Esophagus muscularis mucosa (tissue), 4 donors: ENCODE results near the gene AFF3. TPM values are rescaled to one million over a fixed set of nuclear protein-coding genes. Genes with fewer than 3 reads are reported as not detected.

Experiments used
- DNase-seq: peaks from one replicate; pipeline ENCODE4 v3.0.0-alpha.2; 2017; ENCODE audit errors: extremely low spot score
- H3K27ac ChIP-seq, 4 donors: fragments of 200-600 bp; sonication (generic); replicated peaks in 1 of 4; 1 replicate in 3 of 4; 2 replicates in 1 of 4; pipeline ENCODE4 v1.5.1; 2016 to 2019; ENCODE audit warnings: mild to moderate bottlenecking in 1 of 4
- H3K27me3 ChIP-seq, 4 donors: fragments of 200-600 bp; sonication (generic); one replicate each; pipeline versions ENCODE4 v1.5.1 to v1.6.0; 2016 to 2019
- H3K36me3 ChIP-seq, 4 donors: fragments of 200-600 bp; sonication (generic); one replicate each; pipeline ENCODE4 v1.5.1; 2016 to 2019
- H3K4me1 ChIP-seq, 4 donors: fragments of 200-600 bp; sonication (generic); one replicate each; pipeline ENCODE4 v1.5.1; 2016 to 2019
- H3K4me3 ChIP-seq, 4 donors: fragments of 200-600 bp; sonication (generic); 1 replicate in 2 of 4; 2 replicates in 2 of 4; pipeline ENCODE4 v1.5.1; 2016 to 2019; ENCODE audit warnings: mild to moderate bottlenecking in 4 of 4, moderate library complexity in 1 of 4
- H3K9me3 ChIP-seq, 4 donors: fragments of 200-600 bp; sonication (generic); 1 replicate in 3 of 4; 2 replicates in 1 of 4; pipeline ENCODE4 v1.5.1; 2016 to 2019
- EP300 ChIP-seq: sonication (generic); formaldehyde crosslinking; IDR thresholded peaks from one replicate; pipeline ENCODE4 v1.6.1; 2017; ENCODE audit warnings: antibody characterized with exemption
- POLR2A ChIP-seq: fragments of 450-650 bp; IDR thresholded peaks from one replicate; pipeline ENCODE4 v1.6.1; 2017; ENCODE audit warnings: antibody characterized with exemption, moderate library complexity, mild to moderate bottlenecking, low read depth
- POLR2AphosphoS5 ChIP-seq, 2 donors: sonication (generic); formaldehyde crosslinking; IDR thresholded peaks; one replicate each; pipeline ENCODE4 v1.6.1; 2017; ENCODE audit warnings: antibody characterized with exemption in 2 of 2
- WGBS: methylation state at CpG from one replicate; pipeline ENCODE4 v1.1.5; 2018; 5-methylcytosine and 5-hydroxymethylcytosine counted together
- intact Hi-C: fragments of 100-400 bp; cut with DNase I; formaldehyde crosslinking; loops from one replicate; pipeline ENCODE4 v1.15.1; 2023
- total RNA-seq, 4 donors: library from RNA; depleted of rRNA; stranded (reverse); fragments of >200 nt; gene quantifications; one replicate each; pipeline versions ENCODE4 v1.1.0 to v1.2.1, GENCODE V29; 2016
- TF ChIP-seq, protein P1 (sequence below), 3 experiments: fragments of 200-600 bp in 2 of 3; fragments of 450-650 bp in 1 of 3; sonication (generic) in 2 of 3; IDR thresholded peaks; one replicate each; pipeline ENCODE4 v1.5.1; 2017 to 2019; ENCODE audit warnings: antibody characterized with exemption in 3 of 3, mild to moderate bottlenecking in 2 of 3, moderate library complexity in 1 of 3

AFF3 gene, protein sequence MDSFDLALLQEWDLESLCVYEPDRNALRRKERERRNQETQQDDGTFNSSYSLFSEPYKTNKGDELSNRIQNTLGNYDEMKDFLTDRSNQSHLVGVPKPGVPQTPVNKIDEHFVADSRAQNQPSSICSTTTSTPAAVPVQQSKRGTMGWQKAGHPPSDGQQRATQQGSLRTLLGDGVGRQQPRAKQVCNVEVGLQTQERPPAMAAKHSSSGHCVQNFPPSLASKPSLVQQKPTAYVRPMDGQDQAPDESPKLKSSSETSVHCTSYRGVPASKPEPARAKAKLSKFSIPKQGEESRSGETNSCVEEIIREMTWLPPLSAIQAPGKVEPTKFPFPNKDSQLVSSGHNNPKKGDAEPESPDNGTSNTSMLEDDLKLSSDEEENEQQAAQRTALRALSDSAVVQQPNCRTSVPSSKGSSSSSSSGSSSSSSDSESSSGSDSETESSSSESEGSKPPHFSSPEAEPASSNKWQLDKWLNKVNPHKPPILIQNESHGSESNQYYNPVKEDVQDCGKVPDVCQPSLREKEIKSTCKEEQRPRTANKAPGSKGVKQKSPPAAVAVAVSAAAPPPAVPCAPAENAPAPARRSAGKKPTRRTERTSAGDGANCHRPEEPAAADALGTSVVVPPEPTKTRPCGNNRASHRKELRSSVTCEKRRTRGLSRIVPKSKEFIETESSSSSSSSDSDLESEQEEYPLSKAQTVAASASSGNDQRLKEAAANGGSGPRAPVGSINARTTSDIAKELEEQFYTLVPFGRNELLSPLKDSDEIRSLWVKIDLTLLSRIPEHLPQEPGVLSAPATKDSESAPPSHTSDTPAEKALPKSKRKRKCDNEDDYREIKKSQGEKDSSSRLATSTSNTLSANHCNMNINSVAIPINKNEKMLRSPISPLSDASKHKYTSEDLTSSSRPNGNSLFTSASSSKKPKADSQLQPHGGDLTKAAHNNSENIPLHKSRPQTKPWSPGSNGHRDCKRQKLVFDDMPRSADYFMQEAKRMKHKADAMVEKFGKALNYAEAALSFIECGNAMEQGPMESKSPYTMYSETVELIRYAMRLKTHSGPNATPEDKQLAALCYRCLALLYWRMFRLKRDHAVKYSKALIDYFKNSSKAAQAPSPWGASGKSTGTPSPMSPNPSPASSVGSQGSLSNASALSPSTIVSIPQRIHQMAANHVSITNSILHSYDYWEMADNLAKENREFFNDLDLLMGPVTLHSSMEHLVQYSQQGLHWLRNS (N-terminal part only)
- total RNA-seq = 10 to 100 TPM; 36.4 to 99.5 (median 56.9) TPM

DNA sequence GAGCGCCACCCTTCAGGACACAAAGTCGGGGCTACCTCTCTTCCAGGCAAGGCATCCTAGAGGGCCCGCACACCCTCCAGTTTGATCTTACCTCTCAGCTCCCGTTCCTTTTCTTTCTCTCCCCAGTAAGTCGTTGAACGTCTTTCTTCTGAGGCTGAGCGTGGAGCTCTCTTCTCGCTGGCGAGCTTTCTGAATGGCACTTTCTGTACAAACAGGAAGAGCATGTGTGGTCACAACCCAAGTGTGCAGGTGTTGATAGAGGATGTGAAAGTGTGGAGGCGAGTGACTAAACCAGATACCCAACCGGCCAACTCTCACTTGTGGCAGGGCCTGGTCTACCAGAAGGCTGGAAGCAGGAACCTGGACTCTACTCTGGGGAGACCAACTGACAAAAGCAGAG is at the start of gene AFF3:
Gene AFF3 (minus strand): TSS at position 198 of the 400 bp plus-strand sequence. CDS start 38,136 bp downstream, outside the sequence.
- DNase-seq = no peak
- no peak for TF ChIP-seq POLR2A
- TF ChIP-seq, protein P1, sequence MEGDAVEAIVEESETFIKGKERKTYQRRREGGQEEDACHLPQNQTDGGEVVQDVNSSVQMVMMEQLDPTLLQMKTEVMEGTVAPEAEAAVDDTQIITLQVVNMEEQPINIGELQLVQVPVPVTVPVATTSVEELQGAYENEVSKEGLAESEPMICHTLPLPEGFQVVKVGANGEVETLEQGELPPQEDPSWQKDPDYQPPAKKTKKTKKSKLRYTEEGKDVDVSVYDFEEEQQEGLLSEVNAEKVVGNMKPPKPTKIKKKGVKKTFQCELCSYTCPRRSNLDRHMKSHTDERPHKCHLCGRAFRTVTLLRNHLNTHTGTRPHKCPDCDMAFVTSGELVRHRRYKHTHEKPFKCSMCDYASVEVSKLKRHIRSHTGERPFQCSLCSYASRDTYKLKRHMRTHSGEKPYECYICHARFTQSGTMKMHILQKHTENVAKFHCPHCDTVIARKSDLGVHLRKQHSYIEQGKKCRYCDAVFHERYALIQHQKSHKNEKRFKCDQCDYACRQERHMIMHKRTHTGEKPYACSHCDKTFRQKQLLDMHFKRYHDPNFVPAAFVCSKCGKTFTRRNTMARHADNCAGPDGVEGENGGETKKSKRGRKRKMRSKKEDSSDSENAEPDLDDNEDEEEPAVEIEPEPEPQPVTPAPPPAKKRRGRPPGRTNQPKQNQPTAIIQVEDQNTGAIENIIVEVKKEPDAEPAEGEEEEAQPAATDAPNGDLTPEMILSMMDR (IDR thresholded peaks at IDR 0.05) = no peak
- no peak for TF ChIP-seq POLR2AphosphoS5 (IDR thresholded peaks at IDR 0.05)
- TF ChIP-seq EP300 = no peak
- no peaks in the 10 kb centered on the region for H3K27me3 ChIP-seq
- intact Hi-C loops = no loop called here
- no peaks in the 10 kb centered on the region for H3K36me3 ChIP-seq
- WGBS = 92% methylated on average over 11 of the region's 11 CpGs
- no peak within 1 kb of the TSS for H3K27ac ChIP-seq
- no peaks in the 10 kb centered on the region for H3K4me1 ChIP-seq
- H3K9me3 ChIP-seq = no peaks in the 10 kb centered on the region
- H3K4me3 ChIP-seq = no peak within 1 kb of the TSS

DNA sequence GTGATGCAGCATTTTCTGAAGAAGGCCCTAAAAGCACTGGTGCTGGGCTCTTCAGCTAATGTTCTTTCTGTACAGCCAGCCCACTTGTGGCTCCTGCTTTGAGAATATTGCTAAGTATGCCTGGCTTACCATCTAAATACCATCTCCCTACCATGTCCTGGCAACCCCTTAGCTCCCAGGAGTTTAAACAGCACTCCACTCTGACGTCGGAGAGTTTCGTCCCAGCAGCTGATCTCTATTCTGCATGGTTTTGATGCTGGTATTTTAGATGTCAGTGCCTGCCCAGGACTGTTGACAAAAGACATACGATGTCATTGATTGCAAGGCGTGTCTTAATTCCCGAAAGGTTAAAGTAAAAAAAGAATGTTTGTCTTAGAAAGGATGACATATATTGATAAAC is 47.0 kb upstream of the AFF3 start:
- Histone ChIP-seq H3K4me1 (peaks cover 7 to 22% (median 17%) of the 10 kb centered on the region in 4 donors), H3K9me3 (no peaks in the 10 kb centered on the region), H3K4me3 (no peak overlapping the region), H3K36me3 (no peaks in the 10 kb centered on the region), H3K27ac (no peak overlapping the region), H3K27me3 (no peaks in the 10 kb centered on the region)
- no peak for DNase-seq
- no peak for TF ChIP-seq POLR2A
- no peak for TF ChIP-seq EP300
- no peak for TF ChIP-seq POLR2AphosphoS5 (IDR thresholded peaks at IDR 0.05)
- TF ChIP-seq, protein P1 (IDR thresholded peaks at IDR 0.05) = no peak
- intact Hi-C loops = no loop called here
- WGBS = 89% methylated on average over 6 of the region's 6 CpGs

DNA sequence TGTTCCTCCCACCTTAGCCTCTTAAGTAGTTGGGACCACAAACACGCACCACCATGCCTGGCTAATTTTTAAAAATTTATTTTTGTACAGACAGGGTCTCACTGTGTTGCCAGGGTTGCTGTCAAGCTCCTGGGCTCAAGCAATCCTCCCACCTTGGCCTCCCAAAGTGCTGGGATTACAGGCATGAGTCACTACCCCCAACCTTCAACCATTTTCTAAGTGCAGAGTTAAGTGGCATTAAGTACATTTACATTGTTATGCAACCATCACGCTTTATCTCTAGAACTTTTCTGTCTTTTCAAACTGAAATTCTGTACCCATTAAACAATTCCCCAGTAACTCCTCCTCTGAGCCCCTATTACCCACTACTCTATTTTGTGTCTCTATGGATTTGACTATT is 45.9 kb upstream of the AFF3 start:
- no peak overlapping the region for H3K27ac ChIP-seq

DNA sequence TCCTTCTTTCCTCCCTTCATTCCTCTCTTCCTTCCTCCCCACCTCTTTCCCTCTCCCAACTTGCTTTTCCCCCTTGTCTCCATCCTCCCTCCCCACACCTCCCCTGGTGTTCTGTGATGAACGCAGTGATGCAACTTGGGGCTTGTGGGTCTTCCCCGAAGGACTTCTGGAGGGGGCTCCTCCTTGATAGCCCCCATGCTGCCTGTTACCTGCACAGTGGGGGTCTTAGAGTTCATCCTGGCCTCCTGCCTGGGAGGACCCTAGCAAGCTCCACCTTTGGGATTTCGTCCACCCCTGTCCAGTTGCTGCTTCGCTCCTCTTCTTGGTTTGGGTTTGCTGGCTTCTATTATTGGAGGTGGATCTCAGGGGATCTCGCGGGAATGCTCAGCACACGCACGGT is 43.7 kb upstream of the AFF3 start:
- no peak overlapping the region for H3K27ac ChIP-seq
- WGBS = 86% methylated on average over 8 of the region's 8 CpGs
- H3K4me3 ChIP-seq = no peak overlapping the region
- no peaks in the 10 kb centered on the region for H3K9me3 ChIP-seq
- TF ChIP-seq EP300 (no peak), POLR2AphosphoS5 (IDR thresholded peaks at IDR 0.05) (no peak)
- TF ChIP-seq, protein P1 (IDR thresholded peaks at IDR 0.05) = no peak
- H3K36me3 ChIP-seq = no peaks in the 10 kb centered on the region
- DNase-seq = peak; percentile 78
- H3K27me3 ChIP-seq = no peaks in the 10 kb centered on the region
- intact Hi-C loops = no loop called here
- H3K4me1 ChIP-seq = peaks cover 0 to 3% (median 1%) of the 10 kb centered on the region in 4 donors

More for the DNA sequence above, 45.9 kb upstream of the AFF3 start:
- no peaks in the 10 kb centered on the region for H3K36me3 ChIP-seq
- H3K27me3 ChIP-seq = no peaks in the 10 kb centered on the region
- no peak overlapping the region for H3K4me3 ChIP-seq
- no peaks in the 10 kb centered on the region for H3K9me3 ChIP-seq
- 93% methylated on average over 2 of the region's 2 CpGs for WGBS
- peak; percentile 39 for DNase-seq
- no peak for TF ChIP-seq EP300
- TF ChIP-seq POLR2AphosphoS5 (IDR thresholded peaks at IDR 0.05) = no peak
- TF ChIP-seq POLR2A = no peak
- TF ChIP-seq, protein P1 (IDR thresholded peaks at IDR 0.05) = no peak
- H3K4me1 ChIP-seq = peaks cover 7 to 12% (median 11%) of the 10 kb centered on the region in 4 donors
- intact Hi-C loops = no loop called here
